OCI-LY7 (cell line): ENCODE results near the gene INO80E. TPM values are rescaled to one million over a fixed set of nuclear protein-coding genes. Genes with fewer than 3 reads are reported as not detected.

Experiments used
- BruUV-seq: library from RNA; stranded (reverse); fragments of 400-500 nt; replicated peaks from 2 replicates; lab custom pipeline; 2021; lab: Mats Ljungman, UMichigan
- CTCF ChIA-PET: fragments of 300-600 bp; sonication (Branson Sonifier 250); formaldehyde crosslinking; loops from one replicate; lab custom pipeline; 2022; ENCODE audit warnings: antibody characterized with exemption; ENCODE audit not compliant: unreplicated experiment; lab: Charles Lee
- POLR2A ChIA-PET: fragments of 300-600 bp; sonication (Branson Sonifier 250); formaldehyde crosslinking; loops from one replicate; lab custom pipeline; 2022; ENCODE audit warnings: antibody characterized with exemption; lab: Charles Lee
- DNase-seq: peaks from one replicate; pipeline ENCODE4 v3.0.0-alpha.2; 2015; ENCODE audit warnings: low spot score
- H2AFZ ChIP-seq: fragments of 200-600 bp; sonication (generic), shearing (Covaris generic); 2 replicates; pipeline ENCODE4 v1.6.1; 2014; ENCODE audit warnings: mild to moderate bottlenecking, antibody characterized with exemption, low read length, moderate library complexity
- H3K27ac ChIP-seq: fragments of 200-600 bp; sonication (generic); 2 replicates; pipeline ENCODE4 v1.5.1; 2014; ENCODE audit warnings: mixed run types, low read depth, mild to moderate bottlenecking, moderate library complexity, low read length, inconsistent platforms; ENCODE audit not compliant: poor library complexity, severe bottlenecking
- H3K36me3 ChIP-seq: fragments of 200-600 bp; sonication (generic); 2 replicates; pipeline ENCODE4 v1.6.1; 2014; ENCODE audit warnings: mild to moderate bottlenecking, antibody characterized with exemption, low read length, moderate library complexity, mixed read lengths; ENCODE audit not compliant: insufficient read depth
- H3K4me1 ChIP-seq: fragments of 200-600 bp; sonication (generic); 2 replicates; pipeline ENCODE4 v1.5.1; 2014; ENCODE audit warnings: mild to moderate bottlenecking, low read length; ENCODE audit not compliant: insufficient read depth, poor library complexity, severe bottlenecking
- H3K4me2 ChIP-seq: fragments of 200-600 bp; sonication (generic); 2 replicates; pipeline ENCODE4 v1.6.1; 2014; ENCODE audit warnings: mild to moderate bottlenecking, low read length
- H3K4me3 ChIP-seq: fragments of 200-600 bp; sonication (generic); 2 replicates; pipeline ENCODE4 v1.5.1; 2014; ENCODE audit warnings: mild to moderate bottlenecking, low read depth, low read length; ENCODE audit not compliant: poor library complexity, severe bottlenecking
- H3K79me2 ChIP-seq: fragments of 200-600 bp; sonication (generic); 2 replicates; pipeline ENCODE4 v1.6.1; 2016; ENCODE audit warnings: low read depth, mild to moderate bottlenecking, low read length, moderate library complexity, mixed read lengths; ENCODE audit not compliant: insufficient read depth
- H3K9me2 ChIP-seq: fragments of 200-600 bp; sonication (generic); 2 replicates; pipeline ENCODE4 v1.6.1; 2016; ENCODE audit warnings: mild to moderate bottlenecking, low read length, mixed read lengths; ENCODE audit not compliant: insufficient read depth
- H3K9me3 ChIP-seq: fragments of 200-600 bp; sonication (generic); 2 replicates; pipeline ENCODE4 v1.6.1; 2014; ENCODE audit warnings: mild to moderate bottlenecking, mixed run types, low read length, mixed read lengths
- H4K20me1 ChIP-seq: fragments of 200-600 bp; sonication (generic); 2 replicates; pipeline ENCODE4 v1.6.1; 2014; ENCODE audit warnings: mild to moderate bottlenecking, antibody characterized with exemption, low read length, moderate library complexity, mixed read lengths; ENCODE audit not compliant: insufficient read depth
- CTCF ChIP-seq: fragments of 200-600 bp; sonication (generic); conservative IDR thresholded peaks from 2 replicates; pipeline ENCODE4 v1.5.1; 2014; ENCODE audit warnings: mild to moderate bottlenecking, antibody characterized with exemption, low read length, moderate library complexity, mixed read lengths
- EZH2phosphoT487 ChIP-seq: fragments of 200-600 bp; sonication (generic); IDR thresholded peaks from 2 replicates; pipeline ENCODE4 v1.6.1; 2018; ENCODE audit warnings: low read depth, borderline replicate concordance, mild to moderate bottlenecking, mixed run types, antibody characterized with exemption, low read length, moderate library complexity, mixed read lengths
- intact Hi-C: fragments of 100-400 bp; cut with micrococcal nuclease; formaldehyde crosslinking; loops from one replicate; pipeline ENCODE4 v1.10.0; 2022; ENCODE audit not compliant: unreplicated experiment
- total RNA-seq, 2 experiments: library from RNA; depleted of rRNA in 1 of 2; stranded (reverse); fragments of >200 nt in 1 of 2; shearing (Covaris generic) in 1 of 2; gene quantifications; 2 replicates each; pipeline ENCODE4 v1.2.3, GENCODE V29; 2014 to 2022

INO80E gene
- total RNA-seq, 2 experiments from 2014 or later, result 88.0 to 129 TPM

- intact Hi-C loops, result no loop called here
- Histone ChIP-seq H3K27ac (no peak overlapping the region), H4K20me1 (no peaks in the 10 kb centered on the region), H3K36me3 (peaks cover 15% of the 10 kb centered on the region; the same call in 1 of the 2 replicates), H3K4me1 (no peaks in the 10 kb centered on the region), H3K4me3 (no peak overlapping the region), H3K4me2 (no peak overlapping the region), H3K9me2 (no peaks in the 10 kb centered on the region), H2AFZ (no peak overlapping the region), H3K79me2 (no peaks in the 10 kb centered on the region), H3K9me3 (no peaks in the 10 kb centered on the region)
- ChIA-PET CTCF (no interaction called here), POLR2A (interaction anchor here (1.4 kb wide), 1 partner anchor 79 kb away, joined by 3 read pairs; the partner anchor contains the start of gene KCTD13)
- DNase-seq, result no peak
- no peak for TF ChIP-seq CTCF
- no TSS peak for BruUV-seq
Observed at GRCh38 chr16:30004811-30005242, 8.8 kb downstream of the INO80E start.

GRCh38 chr16:30005341-30006094 lies 9.5 kb downstream of the INO80E start:
- TF ChIP-seq EZH2phosphoT487 (no peak), CTCF (peak; percentile 82)
- Histone ChIP-seq H4K20me1 (no peaks in the 10 kb centered on the region), H3K9me2 (no peaks in the 10 kb centered on the region), H3K27ac (no peak overlapping the region), H2AFZ (no peak overlapping the region), H3K4me3 (no peak overlapping the region), H3K4me2 (no peak overlapping the region), H3K36me3 (peaks cover 15% of the 10 kb centered on the region; the same call in 1 of the 2 replicates), H3K4me1 (no peaks in the 10 kb centered on the region), H3K9me3 (no peaks in the 10 kb centered on the region), H3K79me2 (no peaks in the 10 kb centered on the region)
- ChIA-PET CTCF (no interaction called here), POLR2A (interaction anchor here (0.7 to 1.4 kb wide), 2 partner anchors 29 to 79 kb away, joined by 3 read pairs; partner anchors contain the start of gene KCTD13)
- intact Hi-C loops, result no loop called here
- DNase-seq, result peak; percentile 59
- BruUV-seq, result no TSS peak

- no TSS peak for BruUV-seq
- H3K36me3 ChIP-seq, result peaks cover 15% of the 10 kb centered on the region; the same call in 1 of the 2 replicates
- H3K79me2 ChIP-seq, result no peaks in the 10 kb centered on the region
- intact Hi-C loops, result no loop called here
- no peak overlapping the region for H3K4me3 ChIP-seq
- H3K9me2 ChIP-seq, result no peaks in the 10 kb centered on the region
- peaks cover under 1% of the 10 kb centered on the region for H3K4me1 ChIP-seq
- ChIA-PET POLR2A (no interaction called here), CTCF (no interaction called here)
- DNase-seq, result no peak
- no peaks in the 10 kb centered on the region for H3K9me3 ChIP-seq
- no peak for TF ChIP-seq CTCF
- no peak for TF ChIP-seq EZH2phosphoT487
- no peaks in the 10 kb centered on the region for H4K20me1 ChIP-seq
- no peak overlapping the region for H2AFZ ChIP-seq
- H3K27ac ChIP-seq, result no peak overlapping the region
- H3K4me2 ChIP-seq, result no peak overlapping the region
Observed at GRCh38 chr16:30006095-30006473, 10.0 kb downstream of the INO80E start.
